PFSK-1 (cell line): ENCODE measurements around the gene EHMT2.

Experiments
- FOXP2 ChIP-seq: optimal IDR thresholded peaks from 2 replicates; pipeline ENCODE3; 2011; ENCODE audit warnings: borderline replicate concordance, control low read depth, inconsistent platforms; ENCODE audit not compliant: insufficient read depth; ENCODE audit errors: extremely low read length, extremely low read depth
- POLR2AphosphoS5 ChIP-seq: IDR thresholded peaks from 2 replicates; pipeline ENCODE4 v1.6.1; 2012; ENCODE audit warnings: low read depth, mild to moderate bottlenecking, control low read depth, low read length, moderate library complexity
- REST ChIP-seq, 2 experiments: IDR thresholded peaks; 2 replicates each; pipeline versions ENCODE4 v1.6.1 to v1.8.0; 2011 to 2012; ENCODE audit warnings: low read depth in 2 of 2, low read length in 2 of 2, control low read depth in 1 of 2, inconsistent platforms in 1 of 2, mild to moderate bottlenecking in 1 of 2, moderate library complexity in 1 of 2; ENCODE audit not compliant: insufficient read depth in 1 of 2
- SIN3A ChIP-seq: IDR thresholded peaks from 2 replicates; pipeline ENCODE4 v1.6.1; 2012; ENCODE audit warnings: mild to moderate bottlenecking, low read length, moderate library complexity, borderline replicate concordance; ENCODE audit not compliant: insufficient read depth
- TAF1 ChIP-seq: IDR thresholded peaks from 2 replicates; pipeline ENCODE4 v1.6.1; 2012; ENCODE audit warnings: low read length, control low read depth, borderline replicate concordance; ENCODE audit not compliant: insufficient read depth

DNA sequence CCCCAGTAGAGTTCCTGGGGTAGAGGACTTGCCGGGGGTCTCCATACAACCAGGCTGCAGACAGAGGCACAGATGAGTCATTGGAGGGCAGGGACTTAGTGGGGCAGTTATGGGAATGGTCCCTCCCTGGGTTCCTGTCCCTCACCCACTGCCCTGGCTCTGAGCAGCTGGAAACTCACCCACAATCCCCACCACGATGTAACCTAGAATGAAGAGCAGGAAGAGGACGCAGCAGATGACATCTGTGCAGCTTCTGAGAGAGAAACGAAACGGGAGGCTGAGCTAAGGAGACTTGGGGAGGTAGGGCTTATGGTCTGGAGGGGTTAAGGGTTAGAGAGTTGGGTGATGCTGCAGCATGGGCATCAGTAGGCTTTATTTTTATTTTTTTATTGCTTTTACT is 21.6 kb downstream of the EHMT2 start:
- no peak for TF ChIP-seq REST (IDR thresholded peaks at IDR 0.05; ENCODE audit: insufficient read depth in 1 of 2, low read depth in 2 of 2, low read length in 2 of 2)
- no peak for TF ChIP-seq TAF1
- TF ChIP-seq POLR2AphosphoS5, result no peak
- no peak for TF ChIP-seq SIN3A
- no peak for TF ChIP-seq FOXP2
